ENCODE measurements around the gene KRT80. TPM values are rescaled to one million over a fixed set of nuclear protein-coding genes. Genes with fewer than 3 reads are reported as not detected.
A peak's percentile ranks its signal among the peaks of the same experiment; 100 is the strongest.

Gene KRT80
- total RNA-seq, 4 donors from 2014 or later = 0.34 to 1.6 TPM; not detected in 2

GRCh38 chr12:52164624-52165023, 27.2 kb downstream of the KRT80 start:
- DNase-seq = no peak
- peak overlapping the region; percentile 42 to 71 (median 59) for H3K27ac ChIP-seq
- no peaks in the 10 kb centered on the region for H3K27me3 ChIP-seq
- intact Hi-C loops (cut with DNase I) = no loop called here
- H3K36me3 ChIP-seq = no peaks in the 10 kb centered on the region
- no peaks in the 10 kb centered on the region for H3K9me3 ChIP-seq
- TF ChIP-seq CTCF (IDR thresholded peaks at IDR 0.05) = no peak
- no peak for TF ChIP-seq POLR2A (IDR thresholded peaks at IDR 0.05)
- H3K4me3 ChIP-seq (replicated peaks in 1 of 3) = no peak overlapping the region
- 87 to 89% methylated on average over 13 of the region's 13 CpGs for WGBS, 2 donors
- peaks cover 0 to 24% of the 10 kb centered on the region in 2 donors for H3K4me1 ChIP-seq

GRCh38 chr12:52162981-52163380, 28.8 kb downstream of the KRT80 start:
- 77 to 84% methylated on average over 3 of the region's 3 CpGs for WGBS, 2 donors
- Histone ChIP-seq H3K4me1 (peaks cover 0 to 24% of the 10 kb centered on the region in 2 donors), H3K27ac (peak overlapping the region in 1 of 3 donors; percentile 41), H3K9me3 (no peaks in the 10 kb centered on the region), H3K4me3 (replicated peaks in 1 of 3) (no peak overlapping the region), H3K36me3 (no peaks in the 10 kb centered on the region), H3K27me3 (no peaks in the 10 kb centered on the region)
- TF ChIP-seq POLR2A (IDR thresholded peaks at IDR 0.05) (no peak), CTCF (IDR thresholded peaks at IDR 0.05) (no peak)
- no peak for DNase-seq
- intact Hi-C loops (cut with DNase I) = no loop called here

GRCh38 chr12:52160200-52160599, 31.6 kb downstream of the KRT80 start:
- Histone ChIP-seq H3K4me1 (peaks cover 0 to 20% of the 10 kb centered on the region in 2 donors), H3K9me3 (no peaks in the 10 kb centered on the region), H3K4me3 (replicated peaks in 1 of 3) (no peak overlapping the region), H3K27ac (no peak overlapping the region), H3K27me3 (no peaks in the 10 kb centered on the region), H3K36me3 (no peaks in the 10 kb centered on the region)
- 80 to 100% methylated on average over 4 of the region's 4 CpGs for WGBS, 2 donors
- intact Hi-C loops (cut with DNase I) = no loop called here
- DNase-seq = no peak
- TF ChIP-seq CTCF (IDR thresholded peaks at IDR 0.05) (no peak), POLR2A (IDR thresholded peaks at IDR 0.05) (no peak)

- Histone ChIP-seq H3K9me3 (no peaks in the 10 kb centered on the region), H3K4me3 (replicated peaks in 1 of 3) (no peak overlapping the region), H3K27me3 (no peaks in the 10 kb centered on the region), H3K4me1 (peaks cover 0 to 9% of the 10 kb centered on the region in 2 donors), H3K27ac (peak overlapping the region in 1 of 3 donors; percentile 52), H3K36me3 (no peaks in the 10 kb centered on the region)
- 76 to 89% methylated on average over 5 of the region's 5 CpGs for WGBS, 2 donors
- intact Hi-C loops (cut with DNase I) = loop anchor here (5.0 to 10.0 kb wide), 3 partner anchors 170 to 720 kb away; no protein-coding TSS in a partner anchor
- no peak for TF ChIP-seq CTCF (IDR thresholded peaks at IDR 0.05)
- no peak for TF ChIP-seq POLR2A (IDR thresholded peaks at IDR 0.05)
- no peak for DNase-seq
Measured at GRCh38 chr12:52157566-52158150, 34.2 kb downstream of the KRT80 start.

- Histone ChIP-seq H3K4me3 (replicated peaks in 1 of 3) (no peak overlapping the region), H3K4me1 (peaks cover 5 to 16% of the 10 kb centered on the region in 2 donors), H3K27me3 (no peaks in the 10 kb centered on the region), H3K27ac (peak overlapping the region in 2 of 3 donors; percentile 43 to 52), H3K36me3 (no peaks in the 10 kb centered on the region), H3K9me3 (no peaks in the 10 kb centered on the region)
- peak; percentile 81 to 85 for DNase-seq
- intact Hi-C loops (cut with DNase I) = loop anchor here (5.0 to 10.0 kb wide), 3 partner anchors 170 to 720 kb away; no protein-coding TSS in a partner anchor
- 38 to 48% methylated on average over 11 to 15 of the region's 15 CpGs for WGBS, 2 donors
- peak; percentile 88 to 98 (median 95) for TF ChIP-seq CTCF (IDR thresholded peaks at IDR 0.05)
- no peak for TF ChIP-seq POLR2A (IDR thresholded peaks at IDR 0.05)
Measured at GRCh38 chr12:52156757-52157565, 34.9 kb downstream of the KRT80 start.
